A549 (cell line): ENCODE measurements around the gene ARHGAP23.

ENCODE experiments used
- BHLHE40 ChIP-seq: IDR thresholded peaks from 2 replicates; pipeline ENCODE4 v1.6.1; 2012; ENCODE audit warnings: low read depth, low read length, inconsistent platforms
- CBX2 ChIP-seq: fragments of 200-600 bp; sonication (generic); IDR thresholded peaks from 2 replicates; pipeline ENCODE4 v1.6.1; 2016; ENCODE audit warnings: low read depth, mild to moderate bottlenecking, borderline replicate concordance
- CEBPB ChIP-seq, 2 experiments: fragments of >200 bp in 1 of 2; sonication (Bioruptor Twin) in 1 of 2; formaldehyde crosslinking in 1 of 2; IDR thresholded peaks; 2 replicates each; pipeline ENCODE4 v1.6.1; 2012 to 2016
- CHD2 ChIP-seq: fragments of 150-350 bp; IDR thresholded peaks from 2 replicates; pipeline ENCODE4 v1.6.1; 2014; ENCODE audit warnings: low read length; ENCODE audit not compliant: partially characterized antibody
- CTCF ChIP-seq: fragments of >200 bp; sonication (Bioruptor Twin); formaldehyde crosslinking; IDR thresholded peaks from 3 replicates; pipeline ENCODE4 v1.5.1; 2016
- EP300 ChIP-seq, 2 experiments: fragments of >200 bp; sonication (Bioruptor Twin); formaldehyde crosslinking; IDR thresholded peaks; 2 replicates in 1 of 2; 3 replicates in 1 of 2; pipeline ENCODE4 v1.6.1; 2016 to 2017
- ESRRA ChIP-seq: fragments of 150-350 bp; IDR thresholded peaks from 2 replicates; pipeline ENCODE4 v1.6.1; 2014; ENCODE audit warnings: mild to moderate bottlenecking, low read length, borderline replicate concordance
- HDAC2 ChIP-seq: fragments of 200-600 bp; sonication (generic); IDR thresholded peaks from 2 replicates; pipeline ENCODE4 v1.6.1; 2016
- POLR2A ChIP-seq: IDR thresholded peaks from 2 replicates; pipeline ENCODE4 v1.6.1; 2012; ENCODE audit warnings: mild to moderate bottlenecking, low read length
- RCOR1 ChIP-seq: fragments of 150-350 bp; IDR thresholded peaks from 2 replicates; pipeline ENCODE4 v1.6.1; 2014; ENCODE audit warnings: antibody characterized with exemption, low read length, low read depth
- RFX5 ChIP-seq: fragments of 450-650 bp; IDR thresholded peaks from 2 replicates; pipeline ENCODE4 v1.7.1; 2014; ENCODE audit warnings: antibody characterized with exemption, mild to moderate bottlenecking, moderate library complexity
- RNF2 ChIP-seq: fragments of 200-600 bp; sonication (generic); IDR thresholded peaks from 2 replicates; pipeline ENCODE4 v1.6.1; 2016; ENCODE audit warnings: low read depth, mild to moderate bottlenecking, antibody characterized with exemption, moderate library complexity, borderline replicate concordance
- TFCP2L1 ChIP-seq: fragments of 250-450 bp; sonication (Bioruptor Pico); IDR thresholded peaks from 2 replicates; pipeline ENCODE4 v1.5.0; 2021; ENCODE audit warnings: mild to moderate bottlenecking
- ZNF302 ChIP-seq: fragments of 250-450 bp; sonication (Bioruptor Pico); IDR thresholded peaks from 2 replicates; pipeline ENCODE4 v1.9.0; 2021; ENCODE audit warnings: inconsistent platforms, mild to moderate bottlenecking, moderate library complexity

- TF ChIP-seq CTCF, result no peak
- TF ChIP-seq RFX5, result no peak
- TF ChIP-seq EP300 (IDR thresholded peaks at IDR 0.05), result no peak
- no peak for TF ChIP-seq RCOR1
- no peak for TF ChIP-seq TFCP2L1
- no peak for TF ChIP-seq CBX2
- no peak for TF ChIP-seq ESRRA
- no peak for TF ChIP-seq BHLHE40
- TF ChIP-seq HDAC2, result no peak
- no peak for TF ChIP-seq CEBPB (IDR thresholded peaks at IDR 0.05)
- no peak for TF ChIP-seq POLR2A
- TF ChIP-seq ZNF302 (CRISPR knock-in tag), result no peak
- no peak for TF ChIP-seq CHD2
- no peak for TF ChIP-seq RNF2
Observed at GRCh38 chr17:38546396-38546795, 118.1 kb downstream of the ARHGAP23 start.
